HTR-8/SVneo (cell line): ENCODE data around the gene KIAA0753.

Source experiments
- DNase-seq: peaks from one replicate; pipeline ENCODE4 v3.0.0; 2011; ENCODE audit warnings: low spot score, mixed read lengths; ENCODE audit not compliant: insufficient read length
- FAIRE-seq: peaks from 2 replicates; lab custom pipeline; 2011; peaks lifted over from hg19 to GRCh38; lab: Jason Lieb, UNC

Gene KIAA0753

GRCh38 chr17:6555331-6556120 is 85.0 kb downstream of the KIAA0753 start:
- no peak for FAIRE-seq
- DNase-seq = no peak

- DNase-seq = no peak
- FAIRE-seq = peak; percentile 4
Measured at GRCh38 chr17:6554871-6555330, 85.6 kb downstream of the KIAA0753 start.

- no peak for FAIRE-seq
- DNase-seq = no peak
Measured at GRCh38 chr17:6554342-6554741, 86.2 kb downstream of the KIAA0753 start.

GRCh38 chr17:6551869-6552531 is 88.5 kb downstream of the KIAA0753 start:
- DNase-seq = no peak

GRCh38 chr17:6551356-6551755 is 89.2 kb downstream of the KIAA0753 start:
- FAIRE-seq = no peak

More at GRCh38 chr17:6551869-6552531, 88.5 kb downstream of the KIAA0753 start:
- FAIRE-seq = no peak

GRCh38 chr17:6549384-6550036 is 91.0 kb downstream of the KIAA0753 start:
- no peak for FAIRE-seq
- DNase-seq = no peak

More at GRCh38 chr17:6551356-6551755, 89.2 kb downstream of the KIAA0753 start:
- DNase-seq = no peak

- DNase-seq (no peak), FAIRE-seq (no peak)
Measured at GRCh38 chr17:6548578-6549330, 91.8 kb downstream of the KIAA0753 start.

GRCh38 chr17:6548034-6548433 is 92.5 kb downstream of the KIAA0753 start:
- DNase-seq (no peak), FAIRE-seq (no peak)

GRCh38 chr17:6547336-6547735 is 93.2 kb downstream of the KIAA0753 start:
- FAIRE-seq (no peak), DNase-seq (no peak)

GRCh38 chr17:6546069-6546718 is 94.3 kb downstream of the KIAA0753 start:
- DNase-seq (no peak), FAIRE-seq (no peak)

- DNase-seq (no peak), FAIRE-seq (no peak)
Measured at GRCh38 chr17:6545291-6545690, 95.2 kb downstream of the KIAA0753 start.

GRCh38 chr17:6544011-6544370 is 96.5 kb downstream of the KIAA0753 start:
- no peak for FAIRE-seq

GRCh38 chr17:6543079-6544010 is 97.2 kb downstream of the KIAA0753 start:
- DNase-seq (no peak), FAIRE-seq (no peak)

More at GRCh38 chr17:6544011-6544370, 96.5 kb downstream of the KIAA0753 start:
- DNase-seq = no peak

GRCh38 chr17:6542577-6542976 is 97.9 kb downstream of the KIAA0753 start:
- FAIRE-seq (no peak), DNase-seq (no peak)

GRCh38 chr17:6541886-6542285 is 98.6 kb downstream of the KIAA0753 start:
- DNase-seq (no peak), FAIRE-seq (no peak)

- FAIRE-seq (no peak), DNase-seq (no peak)
Measured at GRCh38 chr17:6539871-6540270, 100.6 kb downstream of the KIAA0753 start.

GRCh38 chr17:6536566-6537065 is 103.9 kb downstream of the KIAA0753 start:
- DNase-seq = no peak
- no peak for FAIRE-seq

- no peak for FAIRE-seq
Measured at GRCh38 chr17:6536053-6536452, 104.5 kb downstream of the KIAA0753 start.

More at GRCh38 chr17:6536053-6536452, 104.5 kb downstream of the KIAA0753 start:
- DNase-seq = no peak
